NCI-H345 (cell line): ENCODE data around the gene HSPG2.
"Not testable (repeated sequence)": the region's sequence is repeated elsewhere in the genome, so short reads cannot be mapped to it uniquely, and the experiment has no call there.

Experiments used
- DNase-seq: peaks from one replicate; lab custom pipeline; 2025; lab: John Stamatoyannopoulos, UW

Gene HSPG2

DNA sequence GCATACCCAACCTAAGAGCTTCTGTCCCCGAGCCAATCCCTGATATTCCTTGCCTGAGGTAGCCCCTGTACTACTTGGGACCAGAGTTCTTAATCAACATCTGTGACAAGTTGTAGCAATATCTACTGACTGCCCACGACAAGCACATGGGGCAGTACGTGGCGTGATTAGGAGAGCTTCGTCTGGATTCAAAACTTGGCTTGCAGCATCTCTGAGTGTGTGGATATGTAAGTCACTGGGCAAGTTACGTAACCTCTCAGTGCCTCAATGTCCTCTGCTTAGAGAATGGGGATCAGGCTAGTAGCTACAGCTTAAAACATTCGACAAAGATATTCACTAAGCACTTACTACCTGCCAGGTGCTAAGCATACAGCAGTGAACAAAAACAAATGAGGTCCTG, 5.0 kb downstream of the HSPG2 start:
- no peak for DNase-seq

DNA sequence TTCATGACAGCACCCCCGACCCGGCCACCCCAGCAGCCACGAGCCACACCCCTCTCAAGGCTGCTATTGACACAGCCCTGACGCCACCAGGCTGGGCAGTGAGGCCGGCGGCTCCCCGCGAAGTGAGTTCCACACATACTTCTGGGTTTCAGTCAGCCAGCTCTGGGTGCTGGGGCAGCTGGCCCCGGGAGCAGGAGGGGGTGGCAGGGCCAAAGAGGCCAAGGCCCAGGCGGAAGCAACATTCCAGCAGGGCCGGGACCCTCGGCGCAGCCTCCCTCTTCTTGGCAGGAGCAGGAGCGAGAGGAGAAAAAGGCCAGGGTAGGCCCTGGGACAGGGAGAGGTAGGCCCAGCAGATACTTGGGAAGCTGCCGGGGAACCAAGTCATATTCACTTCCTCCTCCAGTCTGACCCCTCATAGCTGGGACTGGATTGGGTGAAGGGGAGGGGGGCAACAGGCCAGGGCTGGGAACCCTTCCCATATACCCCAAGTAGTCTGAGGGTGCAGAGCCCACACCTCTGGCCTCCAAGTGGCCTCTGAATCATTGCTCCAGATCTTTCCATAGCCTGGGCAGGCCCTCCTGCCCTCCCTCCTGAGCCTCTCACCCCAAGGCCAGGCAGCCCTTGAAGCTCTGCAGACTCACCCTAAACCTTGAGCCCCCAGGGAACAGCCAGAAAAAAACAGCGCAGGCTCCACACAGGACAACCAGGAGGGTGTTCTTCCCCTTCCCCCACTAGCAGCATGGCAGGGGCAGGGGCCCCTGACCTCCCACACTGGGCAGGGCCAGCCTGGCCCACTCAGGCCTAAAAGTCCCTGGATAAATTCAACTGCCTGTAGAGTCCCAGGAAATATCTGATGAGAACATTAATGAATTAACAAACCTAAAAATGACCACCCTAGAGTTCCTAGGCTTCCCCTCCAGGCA, 5.7 kb downstream of the HSPG2 start:
- no peak for DNase-seq

DNA sequence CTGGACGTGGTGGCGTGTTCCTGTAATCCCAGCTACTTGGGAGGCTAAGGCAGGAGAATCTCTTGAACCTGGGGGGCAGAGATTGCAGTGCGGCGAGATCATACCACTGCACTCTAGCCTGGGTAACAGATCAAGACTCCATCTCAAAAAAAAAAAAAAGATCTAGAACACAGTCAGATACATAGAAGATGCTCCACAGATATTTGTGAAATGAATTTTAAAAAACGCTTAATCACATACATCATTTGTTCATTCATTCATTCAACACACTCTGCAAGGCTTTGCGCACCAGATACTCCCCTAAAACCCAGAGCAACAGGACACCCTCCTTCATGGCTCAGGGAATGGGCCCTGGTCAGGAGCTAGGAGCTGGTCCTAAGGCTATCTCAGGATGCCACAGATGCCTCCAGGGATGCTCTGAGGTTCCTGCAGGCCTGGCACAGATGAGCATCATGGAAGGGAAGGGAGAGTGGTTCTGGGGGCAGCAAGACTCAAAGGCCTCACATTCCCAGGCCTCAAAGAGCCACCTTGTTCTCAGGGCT, 6.4 kb downstream of the HSPG2 start:
- no peak for DNase-seq

DNA sequence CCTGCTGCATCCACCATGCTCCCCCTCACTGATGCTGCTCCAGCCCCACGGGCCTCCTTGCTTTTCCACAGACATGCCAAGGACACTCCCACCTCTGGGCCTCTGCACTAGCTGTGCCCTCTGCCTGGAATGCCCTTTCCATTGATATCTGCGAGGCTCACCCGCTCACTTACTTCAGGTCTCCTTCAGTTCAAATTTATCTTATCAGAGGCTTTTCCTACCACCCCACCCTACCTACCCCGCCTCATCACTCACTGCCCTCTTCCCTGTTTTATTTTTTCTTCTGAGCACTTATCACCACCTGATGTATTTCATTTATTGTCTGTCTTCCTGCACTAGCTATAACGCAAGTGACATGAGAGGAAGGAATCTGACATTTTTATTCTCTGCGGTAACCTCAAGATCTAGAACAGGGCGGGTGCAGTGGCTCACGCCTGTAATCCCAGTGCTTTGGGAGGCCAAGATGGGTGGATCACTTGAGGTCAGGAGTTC, 7.0 kb downstream of the HSPG2 start:
- DNase-seq = no peak

DNA sequence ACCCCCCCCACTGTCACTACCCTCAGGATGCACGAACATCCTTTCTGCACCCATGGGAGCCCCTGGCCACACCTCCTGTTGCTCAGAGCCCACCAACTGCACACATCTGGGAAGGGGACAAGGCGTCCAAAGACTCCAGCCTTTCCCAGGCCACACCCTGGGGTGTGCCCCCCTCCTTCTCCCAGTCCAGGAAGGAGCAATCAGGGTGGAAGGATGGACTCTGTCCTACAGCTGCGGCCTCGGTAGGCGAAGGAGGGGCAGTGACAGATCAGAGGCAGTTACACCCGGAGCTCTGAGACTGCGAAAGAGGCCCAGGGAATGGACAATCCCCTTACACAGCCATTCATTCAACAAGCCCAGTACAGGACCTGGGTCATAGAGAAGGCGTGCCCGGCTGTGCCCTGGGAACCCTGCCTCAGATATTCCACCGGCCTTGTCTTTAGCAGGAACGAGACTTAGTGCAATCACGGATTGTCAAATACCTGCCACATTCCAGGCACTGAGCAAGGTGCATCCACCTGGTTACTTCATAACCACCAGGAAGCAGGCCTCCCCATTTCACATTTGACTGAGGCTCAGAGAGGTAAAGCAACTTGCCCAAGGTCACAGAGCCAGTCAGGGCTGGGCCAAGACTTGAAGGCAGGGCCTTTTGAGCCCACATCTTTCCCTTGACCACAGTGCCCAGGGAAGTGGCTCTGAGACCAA, 9.4 kb downstream of the HSPG2 start:
- DNase-seq = no peak

DNA sequence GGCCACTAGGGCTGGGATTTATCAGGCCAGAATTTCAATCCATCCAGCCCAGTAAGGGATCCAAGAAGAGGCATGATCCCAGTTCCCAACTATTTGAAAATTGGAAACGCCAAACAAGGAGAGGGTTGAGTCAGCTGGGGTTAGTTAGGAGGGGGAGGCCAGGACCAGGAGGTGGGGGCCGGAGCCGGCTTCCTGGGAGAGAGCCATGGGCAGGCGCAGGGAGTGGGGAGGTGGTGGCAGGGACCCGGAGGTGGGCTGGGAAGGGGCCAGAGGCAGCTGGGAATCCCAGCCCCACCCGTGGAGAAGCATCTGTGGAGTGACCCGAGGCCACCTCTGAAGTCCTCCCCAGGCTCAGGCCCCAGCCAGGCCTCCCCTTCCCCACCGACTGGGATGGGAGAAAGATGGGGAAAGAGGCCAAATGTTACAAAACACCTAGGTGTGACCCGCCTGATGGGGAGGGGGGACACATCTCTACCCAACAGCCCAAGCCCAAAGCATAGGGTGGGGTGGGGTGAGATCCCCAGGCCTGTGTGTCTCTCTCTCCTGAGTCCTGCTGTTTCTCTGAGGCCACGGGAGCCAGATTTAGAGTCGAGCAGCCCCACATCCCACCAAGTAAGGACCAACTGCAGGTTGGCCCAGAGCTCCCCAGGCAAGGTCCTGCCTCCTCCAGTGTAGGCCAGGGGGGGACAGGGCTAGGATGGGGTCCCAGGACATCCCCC, 10.1 kb downstream of the HSPG2 start:
- no peak for DNase-seq

DNA sequence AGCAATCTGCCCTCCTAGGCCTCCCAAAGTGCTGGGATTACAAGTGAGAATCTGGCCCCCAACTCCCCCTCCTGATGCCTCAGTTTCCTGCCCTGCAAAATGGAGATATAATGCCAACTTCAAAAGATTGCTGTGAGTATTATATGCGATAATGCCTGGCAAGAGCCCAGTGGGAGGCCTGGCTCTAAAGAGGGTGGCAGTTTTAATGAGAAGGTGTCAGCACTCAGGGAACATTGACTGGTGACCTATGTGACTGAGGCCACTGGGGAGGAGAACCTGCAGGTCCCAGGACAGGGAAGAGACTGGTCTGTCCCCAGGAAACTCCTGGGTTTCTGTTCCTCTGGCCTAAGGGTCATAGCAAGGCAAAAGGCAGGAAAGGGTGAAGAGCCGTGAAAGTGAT, 11.0 kb downstream of the HSPG2 start:
- DNase-seq = no peak

DNA sequence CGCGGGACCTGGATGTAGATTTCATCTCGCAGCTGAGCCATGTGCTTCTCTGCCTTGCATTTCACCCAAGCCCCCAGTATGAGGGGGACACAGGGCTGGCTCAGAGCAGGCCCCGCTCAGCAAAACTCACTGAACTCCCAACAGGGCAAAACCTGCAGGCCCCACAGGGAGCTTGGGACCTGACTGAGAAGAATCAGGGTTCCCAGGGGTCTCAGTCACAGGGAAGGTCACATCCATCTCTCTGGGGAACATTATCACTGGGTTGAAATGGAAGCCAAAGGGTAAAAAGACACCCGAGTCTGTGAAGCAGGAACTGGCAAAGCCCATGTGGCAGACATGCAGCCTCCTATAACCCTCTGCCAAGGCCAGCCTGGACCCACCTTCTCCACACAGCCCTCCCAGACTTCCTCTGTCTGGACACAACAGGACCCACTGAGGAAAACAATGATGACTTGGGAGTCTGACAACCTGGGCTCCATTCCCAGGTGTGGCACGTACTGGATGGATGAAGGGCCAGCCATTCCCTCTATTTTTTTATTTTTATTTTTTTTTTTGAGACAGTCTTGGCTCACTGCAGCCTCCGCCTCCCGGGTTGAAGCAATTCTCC, 11.7 kb downstream of the HSPG2 start:
- no peak for DNase-seq

DNA sequence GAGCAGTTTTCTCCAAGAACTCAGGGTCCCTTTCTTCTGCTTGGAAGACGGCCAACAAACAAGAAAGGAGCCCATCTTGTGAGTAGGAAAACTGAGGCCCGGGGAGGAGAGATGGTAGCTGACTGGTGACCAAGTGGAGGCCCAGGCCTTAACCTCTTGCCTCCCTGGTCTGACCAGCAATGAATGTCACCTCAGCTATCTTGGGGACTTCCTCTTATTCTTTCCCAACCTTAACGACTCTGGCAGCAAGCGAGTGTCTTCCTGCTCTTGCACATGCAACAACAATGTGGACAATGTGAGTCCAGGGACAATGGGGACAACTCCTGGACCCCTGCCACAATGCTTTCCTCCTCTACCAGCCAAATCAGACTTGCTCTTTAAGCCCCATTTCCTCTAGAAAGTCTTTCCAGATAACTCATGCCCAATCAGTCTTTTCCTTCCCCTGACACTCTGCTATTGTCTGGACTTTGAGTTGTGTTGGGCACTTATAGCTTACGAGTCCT, 12.6 kb downstream of the HSPG2 start:
- no peak for DNase-seq

DNA sequence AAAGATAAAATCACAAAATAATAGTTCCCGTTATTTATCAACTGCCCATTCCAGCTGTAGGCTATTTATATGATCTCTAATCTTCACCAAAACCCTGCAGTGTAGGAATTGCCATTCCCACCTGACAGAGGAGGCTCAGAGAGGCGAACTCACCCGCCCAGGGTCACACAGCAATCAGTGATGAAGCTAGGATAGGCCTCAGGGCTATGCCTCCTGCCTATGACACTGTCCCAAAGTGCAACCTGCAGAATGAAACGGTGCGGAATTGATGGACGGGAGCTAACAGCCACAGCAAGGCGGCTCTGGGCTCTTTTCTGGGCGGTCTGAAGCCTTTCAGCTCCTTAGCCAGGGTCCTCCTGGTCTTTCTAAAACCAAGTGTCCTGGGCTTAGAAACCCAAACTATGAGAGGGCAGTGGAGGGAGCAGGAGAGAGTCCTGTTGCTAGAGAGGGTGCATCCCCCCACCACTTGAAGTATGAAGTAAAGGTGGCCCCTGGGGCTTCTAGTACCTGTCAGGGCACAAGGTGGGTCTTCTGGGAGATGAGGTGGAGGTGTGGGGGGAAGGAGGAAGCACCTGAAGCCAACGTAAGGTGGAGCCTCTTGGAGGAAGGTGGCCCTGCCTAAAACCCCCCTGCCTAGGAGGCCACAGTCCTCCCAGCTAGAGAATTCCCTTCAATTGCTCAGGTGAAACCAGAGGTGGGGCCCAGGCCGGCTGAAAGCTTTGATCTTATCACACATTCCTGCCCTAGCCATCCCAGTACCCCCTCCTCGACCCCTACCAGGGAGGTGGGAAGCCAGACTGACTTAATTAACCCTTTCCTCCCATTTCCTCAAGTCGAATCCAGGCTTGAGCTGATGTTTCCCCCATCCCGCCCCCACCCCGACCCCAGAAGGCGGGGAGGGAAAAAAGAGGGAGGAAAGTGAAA, 14.8 kb downstream of the HSPG2 start:
- DNase-seq = no peak

DNA sequence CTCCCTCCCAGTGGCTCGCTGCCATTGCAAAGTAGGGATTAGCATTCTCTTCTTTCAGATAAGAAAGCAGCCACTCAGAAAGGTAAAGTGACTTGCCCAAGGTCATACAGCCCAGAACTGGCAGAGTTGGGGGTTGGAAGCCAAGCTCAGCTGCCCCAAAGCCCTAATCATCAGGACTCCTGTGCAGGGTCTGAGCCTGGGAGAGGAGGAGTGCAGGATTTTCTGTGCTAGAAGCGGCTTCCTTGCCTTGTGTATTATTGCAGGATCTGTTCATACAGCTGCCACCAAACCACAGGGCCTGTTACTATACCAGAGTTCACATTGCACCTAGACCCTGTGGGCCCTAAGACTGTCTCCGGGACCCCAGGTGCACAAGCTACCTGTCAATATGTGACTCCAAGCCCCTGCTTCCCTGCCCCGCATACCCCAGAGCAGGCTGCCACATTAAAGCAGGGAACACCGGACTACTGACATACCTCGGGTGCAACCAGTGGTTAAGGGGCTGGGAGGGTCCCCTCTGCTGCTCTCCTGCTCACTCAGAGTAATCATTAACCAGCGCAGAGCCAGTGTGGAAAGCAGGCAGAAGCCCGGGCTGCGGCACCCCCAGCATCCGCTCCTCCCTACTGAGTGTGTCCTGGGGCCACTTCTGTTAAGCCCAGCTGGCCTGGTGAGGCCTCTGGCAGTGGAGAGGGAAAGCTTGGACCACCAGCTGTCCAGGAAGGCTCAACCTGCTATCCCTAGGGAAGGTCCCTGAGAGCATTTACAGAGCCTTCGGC, 15.8 kb downstream of the HSPG2 start:
- DNase-seq = no peak

DNA sequence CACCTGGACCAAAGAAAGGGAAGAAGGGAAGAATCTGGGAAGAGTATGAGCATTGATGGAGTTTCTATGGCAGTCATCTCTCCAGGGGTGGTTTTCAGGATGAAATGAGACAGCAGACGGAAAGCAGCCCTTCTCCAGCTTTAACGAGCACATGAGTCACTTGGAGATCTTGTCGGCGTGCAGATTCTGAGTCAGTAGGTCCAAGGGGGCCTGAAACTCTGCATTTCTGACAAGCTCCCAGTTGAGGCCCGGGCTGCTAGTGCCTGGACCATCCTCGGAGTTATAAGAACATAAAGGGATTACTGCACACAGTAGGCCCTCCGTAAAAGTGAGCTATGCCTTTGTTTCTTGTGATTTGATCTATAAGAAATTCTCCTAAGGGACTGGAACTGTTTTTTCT, 17.6 kb downstream of the HSPG2 start:
- DNase-seq = no peak

DNA sequence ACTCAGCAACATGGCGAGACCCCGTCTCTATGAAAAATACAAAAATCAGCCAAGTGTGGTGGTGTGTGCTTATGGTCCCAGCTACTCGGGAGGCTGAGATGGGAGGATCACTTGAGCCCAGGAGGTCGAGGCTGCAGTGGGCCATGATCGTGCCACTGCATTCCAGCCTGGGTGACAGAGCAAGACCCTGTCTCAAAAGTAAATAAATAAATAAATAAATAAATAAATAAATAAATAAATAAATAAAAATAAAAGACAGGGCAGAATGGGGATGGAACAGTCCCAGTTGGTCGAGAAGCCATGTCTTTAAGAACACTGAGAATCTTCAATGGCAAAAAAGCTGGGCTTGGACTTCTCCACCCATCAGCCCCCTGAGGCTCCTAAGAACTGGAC, 19.9 kb downstream of the HSPG2 start:
- not testable (repeated sequence) for DNase-seq

DNA sequence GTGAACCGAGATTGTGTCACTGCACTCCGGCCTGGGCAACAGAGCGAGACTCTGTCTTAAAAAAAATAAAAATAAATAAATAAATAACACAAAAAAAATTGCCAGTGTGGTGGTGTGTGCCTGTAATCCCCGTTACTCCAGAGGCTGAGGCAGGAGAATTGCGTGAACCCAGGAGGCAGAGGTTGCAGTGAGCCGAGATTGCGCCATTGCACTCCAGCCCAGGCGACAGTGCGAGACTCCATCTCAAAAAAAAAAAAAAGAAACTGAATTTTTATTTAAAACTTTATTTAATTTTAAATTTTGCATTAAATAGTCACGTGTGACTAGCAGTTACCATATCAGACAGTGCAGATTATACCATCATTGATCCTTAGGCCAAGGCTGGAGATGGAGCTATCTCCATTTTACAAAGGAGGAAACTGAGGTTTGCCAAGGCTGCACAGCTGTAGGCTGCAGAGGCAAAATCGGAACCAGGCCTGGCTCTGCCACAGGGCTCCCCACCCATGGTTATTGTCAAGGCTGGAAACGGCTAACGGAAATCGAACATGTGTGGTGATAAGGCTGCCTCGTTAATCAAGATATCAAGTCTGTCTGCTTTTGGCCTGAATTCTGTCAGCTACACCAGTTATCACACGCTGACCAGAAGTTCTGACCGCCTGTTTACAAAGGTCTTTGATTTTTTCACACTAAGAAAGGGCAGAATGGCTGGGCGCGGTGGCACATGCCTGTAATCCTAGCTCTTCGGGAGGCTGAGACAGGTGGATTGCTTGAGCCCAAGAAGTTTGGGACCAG, 20.5 kb downstream of the HSPG2 start:
- DNase-seq = no peak

DNA sequence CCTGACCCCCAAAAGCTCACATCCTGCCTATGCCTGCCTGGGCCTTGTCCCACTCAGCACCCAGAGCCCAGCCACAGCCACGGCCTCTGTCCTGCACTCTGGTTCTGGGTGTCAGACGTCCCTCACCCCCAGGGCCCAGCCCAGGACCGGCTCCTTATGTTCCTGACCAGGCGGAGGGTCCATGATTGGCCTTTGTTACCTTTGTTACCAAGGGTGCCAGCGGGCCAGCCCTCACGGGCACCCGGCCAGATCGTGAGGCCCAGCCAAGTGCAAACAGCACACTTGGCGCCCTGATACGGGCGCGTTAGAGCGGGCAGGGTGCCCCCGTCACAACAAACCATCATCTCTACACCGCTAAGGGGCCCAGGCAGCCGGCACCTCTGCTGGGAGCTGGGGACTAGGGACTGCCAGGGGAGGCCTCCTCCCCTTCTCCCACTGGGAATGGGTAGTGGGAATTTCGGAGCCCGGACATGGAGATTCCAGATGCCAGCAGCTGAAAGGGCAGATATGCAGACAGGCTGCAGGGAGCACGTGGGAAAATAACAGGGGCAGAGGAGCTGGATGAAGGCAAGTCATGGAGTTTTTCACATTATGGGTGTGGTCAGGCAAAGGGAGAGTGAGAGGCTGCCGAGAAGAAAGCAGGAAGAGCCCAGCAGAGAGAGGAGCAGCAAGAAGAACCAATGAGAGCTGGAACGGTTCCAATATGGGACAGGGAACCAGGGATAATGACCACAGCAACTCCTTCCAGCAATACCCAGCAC, 22.1 kb downstream of the HSPG2 start:
- no peak for DNase-seq

DNA sequence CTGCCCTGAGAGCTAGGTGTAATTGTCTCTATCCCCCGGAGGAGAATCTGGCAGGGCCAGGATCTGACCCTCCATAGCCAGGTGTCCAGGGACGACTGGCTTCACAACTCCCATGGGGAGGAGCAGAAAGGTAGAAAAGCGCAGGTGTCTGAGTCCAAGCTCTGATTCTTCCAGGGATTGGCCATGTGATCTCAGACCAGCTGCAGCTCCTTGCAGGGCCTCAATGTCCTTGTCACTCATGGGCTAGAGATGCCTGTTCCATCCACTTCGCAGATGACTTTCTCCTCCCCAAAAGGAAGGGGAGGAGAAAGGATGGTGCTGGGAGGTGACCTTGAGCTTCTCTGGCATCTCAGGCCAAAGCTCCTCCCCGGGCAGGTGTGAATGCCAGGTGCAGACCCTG, 22.7 kb downstream of the HSPG2 start:
- DNase-seq = no peak

DNA sequence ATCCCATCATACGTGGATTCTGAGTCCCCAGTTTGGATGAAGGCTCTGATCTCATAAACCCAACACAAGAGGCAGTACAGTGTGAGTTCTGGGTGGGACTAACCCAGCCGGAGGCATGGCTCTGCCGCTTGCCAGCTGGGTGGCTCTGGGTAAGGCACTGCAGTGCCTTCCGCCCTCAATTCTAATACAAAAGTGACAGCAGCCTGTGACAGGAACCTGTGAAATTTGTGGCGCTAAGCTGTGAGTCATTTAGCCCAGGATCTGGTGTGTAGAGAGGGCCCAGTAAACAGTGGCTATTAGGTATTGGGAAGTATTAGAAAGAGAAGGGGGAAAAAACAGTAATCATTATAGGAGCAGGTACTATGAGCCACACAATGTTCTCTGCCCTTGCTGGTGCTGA, 23.3 kb downstream of the HSPG2 start:
- DNase-seq = no peak

DNA sequence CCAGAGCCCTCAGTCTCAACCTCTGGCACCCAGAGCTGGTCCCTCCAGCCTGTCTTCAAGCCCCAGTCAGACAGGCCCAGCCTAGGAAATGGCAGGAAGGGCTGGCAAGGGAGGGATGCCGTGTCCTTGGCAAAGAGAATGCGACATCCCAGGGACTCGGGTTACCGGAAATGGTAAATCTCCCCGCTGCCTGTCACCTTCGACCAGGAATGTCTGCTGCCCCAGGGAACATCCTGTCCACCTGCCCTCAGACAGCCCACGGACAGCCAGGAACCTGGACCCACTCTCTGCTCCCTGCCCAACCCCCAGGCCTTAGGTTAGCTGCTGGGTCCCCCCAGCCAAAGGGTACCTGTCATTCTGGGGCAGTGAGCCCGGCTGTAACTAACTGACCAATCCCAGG, 23.9 kb downstream of the HSPG2 start:
- DNase-seq = no peak
